NCI-H1417 treated with DMSO at 0.1 percent for 48 hours (cell line): ENCODE data around the gene FBXO11.
A peak's percentile ranks its signal among the peaks of the same experiment; 100 is the strongest.

Experiments used
- DNase-seq: peaks from one replicate; lab custom pipeline; 2025; lab: John Stamatoyannopoulos, UW

FBXO11 gene

DNA sequence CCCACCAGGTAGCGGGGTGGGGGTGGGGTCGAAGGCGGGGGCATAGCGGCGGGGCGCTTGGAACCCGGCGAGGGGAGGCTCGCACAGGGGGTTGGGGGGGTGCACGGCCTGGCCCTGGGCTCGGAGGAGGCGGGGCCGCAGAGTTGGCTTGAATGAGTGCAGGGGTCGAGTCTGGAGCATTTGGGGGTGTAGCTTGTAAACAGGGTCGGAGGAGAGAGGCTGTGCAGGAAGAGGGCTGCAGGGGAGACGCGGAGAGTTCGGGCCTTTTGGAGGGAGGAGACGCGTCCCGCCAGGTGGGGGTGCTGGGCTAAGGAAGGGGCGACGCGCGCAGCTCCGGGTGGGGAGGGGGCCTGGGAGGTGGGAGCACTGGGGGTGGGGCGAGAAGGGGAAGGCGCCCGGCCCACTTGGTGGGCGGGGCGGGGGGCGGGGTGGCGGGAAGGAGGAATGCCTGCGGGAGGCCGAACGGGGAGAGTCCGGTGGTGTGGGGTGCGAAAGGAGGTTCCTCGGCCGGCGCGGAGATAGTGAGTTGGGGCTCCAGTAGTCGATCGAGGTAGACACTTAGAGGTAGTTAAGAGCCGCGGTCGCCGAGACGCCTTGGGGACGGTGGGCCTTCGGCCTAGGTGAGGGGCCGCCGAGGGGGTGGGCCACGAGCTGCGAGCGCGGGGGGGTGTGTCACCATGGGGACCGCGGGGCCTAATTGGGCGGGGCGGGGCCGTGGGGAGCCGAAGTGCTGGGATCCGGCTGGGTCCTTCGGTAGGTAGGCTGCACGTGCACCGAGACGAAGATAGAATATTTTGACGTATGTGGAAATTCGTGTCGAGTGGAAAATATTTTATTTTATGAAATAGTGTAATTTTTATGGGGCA is 122.6 kb downstream of the FBXO11 start:
- DNase-seq = peak; percentile 76

DNA sequence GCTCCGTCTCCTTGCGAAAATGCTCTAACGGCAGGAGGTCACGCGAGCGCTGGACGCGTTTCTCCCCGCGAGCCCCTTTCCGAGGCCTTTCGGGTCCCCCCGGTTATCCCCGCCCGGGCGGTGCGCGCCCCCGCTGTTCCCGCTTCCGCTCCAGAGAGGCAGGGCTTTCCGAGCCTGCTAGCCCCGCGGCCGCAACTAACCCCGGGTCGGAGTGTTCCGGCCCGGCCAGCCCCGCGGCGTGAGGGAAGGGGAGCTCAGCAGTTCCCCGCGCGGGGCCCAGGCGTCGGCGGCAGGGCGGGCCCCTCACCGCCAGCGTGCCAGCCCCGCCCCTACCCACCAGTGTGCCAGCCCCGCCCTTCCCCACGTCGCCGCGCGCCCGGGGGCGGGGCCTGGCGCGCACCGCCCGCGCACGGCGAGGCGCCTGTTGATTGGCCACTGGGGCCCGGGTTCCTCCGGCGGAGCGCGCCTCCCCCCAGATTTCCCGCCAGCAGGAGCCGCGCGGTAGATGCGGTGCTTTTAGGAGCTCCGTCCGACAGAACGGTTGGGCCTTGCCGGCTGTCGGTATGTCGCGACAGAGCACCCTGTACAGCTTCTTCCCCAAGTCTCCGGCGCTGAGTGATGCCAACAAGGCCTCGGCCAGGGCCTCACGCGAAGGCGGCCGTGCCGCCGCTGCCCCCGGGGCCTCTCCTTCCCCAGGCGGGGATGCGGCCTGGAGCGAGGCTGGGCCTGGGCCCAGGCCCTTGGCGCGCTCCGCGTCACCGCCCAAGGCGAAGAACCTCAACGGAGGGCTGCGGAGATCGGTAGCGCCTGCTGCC is 123.4 kb downstream of the FBXO11 start, which contains the start of gene MSH6:
Gene MSH6 (plus strand): TSS at position 475 of the 815 bp plus-strand sequence. CDS start 89 bp downstream, at position 564.
- peak; percentile 76 for DNase-seq

DNA sequence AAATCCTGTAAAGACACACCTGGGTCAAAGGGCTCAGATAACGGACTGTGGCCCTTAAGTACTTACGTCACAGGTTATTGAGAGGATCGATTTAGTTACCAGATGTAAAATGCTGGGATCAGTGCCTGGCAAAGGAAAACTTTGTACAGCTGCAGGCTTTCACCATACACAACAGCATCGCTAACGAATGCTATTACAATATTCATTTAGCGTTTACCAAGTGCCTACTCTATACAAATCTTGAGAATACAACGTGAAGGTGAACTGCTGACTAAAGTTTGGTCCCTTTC is 124.0 kb downstream of the FBXO11 start:
- no peak for DNase-seq

DNA sequence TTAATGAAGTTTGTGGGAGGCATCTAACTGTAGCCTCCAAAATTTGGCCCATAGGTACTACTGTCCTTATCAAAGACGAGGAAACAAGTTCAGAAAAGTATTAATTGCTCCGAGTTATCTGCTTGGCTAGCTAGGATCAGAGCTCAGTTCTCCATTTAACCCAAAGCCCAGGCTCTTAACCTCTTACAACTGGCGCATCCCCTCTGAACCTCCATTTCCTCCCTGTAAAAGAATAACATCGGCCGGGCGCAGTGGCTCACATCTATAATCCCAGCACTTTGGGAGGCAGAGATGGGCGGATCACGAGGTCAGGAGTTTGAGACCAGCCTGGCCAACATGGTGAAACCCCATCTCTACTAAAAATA is 126.9 kb downstream of the FBXO11 start:
- no peak for DNase-seq

DNA sequence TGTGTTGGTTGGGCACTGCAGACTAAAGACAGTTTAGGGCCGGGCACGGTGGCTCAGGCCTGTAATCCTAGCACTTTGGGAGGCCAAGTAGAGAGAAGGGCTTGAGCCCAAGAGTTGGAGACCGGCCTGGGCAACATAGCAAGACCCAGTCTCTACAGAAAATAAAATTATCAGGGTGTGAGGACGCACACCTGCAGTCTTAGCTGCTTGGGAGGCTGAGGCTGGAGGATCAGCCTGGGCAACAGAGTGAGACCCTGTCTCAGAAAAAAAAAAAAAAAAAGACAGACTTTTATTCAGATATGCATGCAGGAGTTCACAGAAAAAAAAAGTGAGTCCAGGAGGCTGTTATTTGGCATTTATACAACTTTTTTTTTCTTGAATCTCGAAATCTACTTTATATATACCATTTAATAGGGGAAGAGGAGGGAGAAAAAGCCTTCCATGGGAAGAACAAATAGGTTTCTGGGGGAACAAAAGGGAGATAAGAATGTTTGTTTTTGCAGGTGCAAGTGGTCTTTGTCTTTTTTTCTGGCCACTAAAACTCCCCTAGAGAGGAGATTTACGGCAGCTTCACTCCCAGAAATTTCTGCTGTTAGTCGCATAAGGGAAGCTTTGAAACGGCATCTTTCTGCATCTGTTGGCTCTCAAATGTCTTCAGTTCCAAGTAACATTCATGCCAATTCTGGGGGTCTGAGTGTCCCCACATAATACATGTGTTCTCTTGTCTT is 127.4 kb downstream of the FBXO11 start:
- no peak for DNase-seq

DNA sequence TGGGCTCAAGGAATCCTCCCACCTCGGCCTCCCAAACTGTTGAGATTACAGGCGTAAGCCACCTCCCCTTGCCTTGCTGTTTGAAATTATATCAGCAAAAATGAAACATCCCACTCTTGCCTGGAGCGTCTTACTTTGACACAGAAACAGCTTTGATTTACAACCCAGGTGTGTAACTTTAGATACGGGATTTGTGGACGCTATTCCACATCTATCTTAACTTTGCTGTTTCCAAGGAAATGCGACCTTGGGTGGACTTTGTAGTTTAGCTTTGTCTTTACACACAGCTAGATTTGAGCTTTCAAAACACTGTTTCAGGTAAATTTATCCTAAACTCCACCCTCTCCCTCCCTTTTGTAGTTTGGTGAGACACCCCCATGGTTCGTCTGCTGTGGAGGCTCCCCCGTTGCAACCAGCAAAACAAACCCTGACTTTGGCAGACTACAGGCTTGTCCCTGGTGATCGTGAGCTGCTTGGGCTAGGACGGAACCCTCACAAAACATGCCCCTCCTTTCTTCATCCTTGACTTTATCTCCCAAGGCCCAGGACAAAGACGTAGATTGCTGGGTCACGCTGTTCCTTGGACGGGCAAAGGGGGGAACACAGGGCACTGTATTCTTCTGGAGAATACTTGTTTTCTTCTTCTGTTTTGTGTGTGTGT is 128.9 kb downstream of the FBXO11 start:
- DNase-seq = no peak

DNA sequence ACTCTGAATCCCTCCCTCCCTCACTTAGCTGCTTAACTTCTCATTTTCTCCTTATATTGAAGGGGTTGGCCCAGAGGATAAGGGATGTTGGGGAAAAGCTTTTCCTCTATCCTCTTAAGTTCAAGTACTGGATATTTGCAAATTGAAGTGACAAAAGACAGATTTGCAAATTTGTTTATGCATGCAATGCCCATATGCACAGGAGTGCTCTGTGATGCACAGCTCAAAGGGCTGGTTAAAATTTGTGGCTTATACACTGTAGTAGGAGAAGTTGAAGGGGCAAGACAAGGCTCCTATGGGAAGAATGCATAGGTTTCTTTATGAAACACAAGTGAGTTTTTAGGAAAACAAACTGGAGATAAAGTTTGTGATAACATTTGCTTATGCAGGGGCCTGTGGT is 131.7 kb downstream of the FBXO11 start:
- DNase-seq = no peak

DNA sequence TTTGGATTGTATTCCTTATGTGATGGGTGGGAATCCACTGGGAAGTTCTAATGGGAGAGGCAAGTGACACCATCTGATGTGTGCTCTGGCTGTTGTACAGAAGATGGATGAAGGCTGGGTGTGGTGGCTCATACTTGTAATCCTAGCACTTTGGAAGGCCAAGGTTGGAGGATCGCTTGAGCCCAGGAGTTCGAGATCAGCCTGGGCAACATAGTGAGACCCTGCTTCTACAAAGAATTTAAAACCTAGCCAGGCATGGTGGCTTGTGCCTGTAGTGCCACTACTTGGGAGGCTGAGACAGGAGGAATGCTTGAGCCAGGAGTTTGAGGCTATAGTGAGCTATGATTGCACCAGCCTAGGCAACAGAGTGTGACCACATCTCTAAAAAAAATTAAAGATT is 134.0 kb downstream of the FBXO11 start:
- DNase-seq = no peak

DNA sequence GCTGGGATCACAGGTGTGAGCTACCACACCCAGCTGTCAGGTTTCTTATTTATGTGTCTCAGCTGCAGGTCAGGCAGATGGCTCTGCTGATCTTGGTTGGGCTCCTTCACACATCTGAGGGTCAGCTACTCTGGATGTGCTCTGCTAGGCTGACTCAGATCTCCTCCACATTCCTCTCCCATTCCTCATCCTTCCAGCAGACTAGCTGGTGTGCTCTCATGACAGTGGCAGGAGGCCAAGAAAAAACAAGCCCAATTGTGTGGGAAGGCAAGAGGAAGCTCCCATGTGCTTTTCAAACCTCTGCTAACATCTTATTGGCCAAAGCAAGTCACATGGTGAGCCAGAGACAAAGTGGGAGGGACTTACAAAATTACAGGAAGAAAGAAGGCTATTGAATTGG is 135.1 kb downstream of the FBXO11 start:
- no peak for DNase-seq

DNA sequence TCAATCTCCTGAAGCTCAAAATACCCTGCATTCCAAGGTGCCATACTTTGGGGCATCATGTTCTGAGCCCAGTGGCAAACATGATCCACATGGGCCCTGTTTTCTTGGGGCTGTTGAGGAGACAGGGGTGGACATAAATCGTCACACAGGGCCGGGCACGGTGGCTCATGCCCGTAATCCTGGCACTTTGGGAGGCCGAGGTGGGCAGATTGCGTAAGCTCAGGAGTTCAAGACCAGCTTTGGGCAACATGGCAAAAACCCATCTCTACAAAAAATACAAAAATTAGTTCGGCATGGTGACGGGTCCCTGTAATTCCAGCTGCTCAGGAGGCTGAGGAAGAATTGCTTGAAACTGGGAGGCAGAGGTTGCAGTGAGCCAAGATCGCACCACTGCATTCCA is 137.0 kb downstream of the FBXO11 start:
- DNase-seq = no peak

DNA sequence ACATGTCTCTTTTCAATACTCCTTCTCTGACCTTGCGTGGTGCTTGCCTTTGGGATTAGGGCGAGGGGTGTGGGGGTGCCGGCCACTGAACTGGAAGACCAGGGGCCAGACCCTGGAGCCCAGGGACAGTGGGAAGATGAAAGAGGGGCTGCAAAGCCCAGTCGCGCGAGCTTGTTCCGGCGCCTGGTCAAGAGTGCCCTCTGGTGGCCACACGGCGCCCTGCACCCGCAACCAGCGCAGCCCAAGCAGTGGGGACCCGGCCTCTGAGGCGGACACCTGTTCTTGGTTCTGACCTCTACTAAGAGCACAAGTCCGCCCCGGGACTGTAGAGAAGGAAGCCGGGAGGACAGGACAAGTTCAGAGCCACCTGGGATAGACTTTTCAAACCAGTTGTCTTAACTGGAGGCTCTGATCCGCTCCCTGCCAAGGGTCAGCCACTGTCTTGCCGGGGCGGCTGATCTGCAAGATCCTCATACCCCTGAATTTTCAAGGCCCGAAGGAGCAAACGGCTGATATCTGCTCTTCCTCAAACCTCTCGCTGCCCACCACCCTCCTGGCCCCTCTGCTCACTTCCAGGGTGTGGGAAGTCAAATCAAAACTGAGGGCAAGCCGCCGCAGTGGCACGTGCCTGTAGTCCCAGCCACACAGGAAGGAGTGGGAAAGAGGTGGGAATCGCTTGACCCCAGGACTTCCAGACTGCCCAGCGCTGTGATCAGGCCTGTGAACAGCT is 138.3 kb downstream of the FBXO11 start:
- no peak for DNase-seq

DNA sequence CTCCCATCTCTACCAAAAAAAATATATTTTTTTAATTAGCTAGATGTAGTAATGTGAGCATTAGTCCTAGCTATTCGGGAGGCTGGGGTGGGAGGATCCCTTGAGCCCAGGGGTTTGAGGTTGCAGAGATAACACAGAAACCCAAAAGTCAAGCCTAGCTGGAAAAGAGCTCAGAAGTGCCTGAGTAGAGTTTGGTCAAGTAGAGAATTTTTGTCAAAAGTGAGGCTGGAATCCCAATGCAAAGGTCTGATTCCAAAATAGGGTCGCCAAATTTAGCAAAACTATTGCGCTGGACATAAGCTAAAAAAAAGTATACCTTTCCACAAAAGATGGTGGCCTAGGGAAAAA is 138.8 kb downstream of the FBXO11 start:
- no peak for DNase-seq

DNA sequence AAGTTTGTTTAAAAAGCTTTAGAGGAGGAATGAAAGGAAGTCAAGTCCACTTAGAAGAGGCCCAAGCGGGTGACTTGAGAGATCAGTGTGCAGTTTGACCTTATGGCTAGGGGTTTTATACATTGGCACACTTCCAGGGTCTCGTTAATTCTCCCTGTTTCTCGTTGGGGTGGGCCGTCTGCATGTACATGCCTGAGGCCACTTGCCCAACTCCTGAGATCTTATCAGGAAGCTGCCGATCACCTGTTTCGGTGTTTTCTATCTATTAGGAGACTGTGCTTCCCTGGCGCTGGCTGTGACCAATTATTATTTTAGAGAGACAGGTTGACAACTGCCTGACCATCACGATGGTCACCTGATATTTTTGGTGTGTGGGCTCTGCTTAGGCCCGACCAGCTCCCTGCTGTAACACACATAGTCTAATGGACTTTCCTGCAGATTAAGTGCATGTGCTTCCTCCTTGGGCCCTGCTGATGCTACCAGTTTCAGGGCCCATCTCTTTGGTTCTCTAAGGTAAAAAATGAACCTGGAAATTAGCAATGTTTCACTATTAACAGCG is 154.4 kb downstream of the FBXO11 start:
- DNase-seq = no peak

DNA sequence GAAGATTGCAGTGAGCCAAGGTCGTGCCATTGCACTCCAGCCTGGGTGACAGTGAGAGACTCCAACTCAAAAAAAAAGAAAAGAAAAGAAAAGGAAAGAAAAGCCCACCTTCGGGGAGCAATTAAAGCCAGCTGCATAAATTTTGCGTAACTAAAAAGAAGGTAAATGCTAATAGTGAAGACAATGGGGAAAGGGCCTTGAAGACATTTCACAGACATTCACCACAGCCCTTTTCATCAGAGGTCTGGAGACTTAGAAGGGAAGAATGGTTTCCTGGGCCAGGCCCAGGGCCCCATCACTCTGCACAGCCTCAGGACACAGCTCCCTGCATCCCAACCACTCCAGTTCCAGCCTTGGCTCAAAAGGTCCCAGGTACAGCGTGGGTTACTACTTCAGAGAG is 158.4 kb downstream of the FBXO11 start:
- no peak for DNase-seq

DNA sequence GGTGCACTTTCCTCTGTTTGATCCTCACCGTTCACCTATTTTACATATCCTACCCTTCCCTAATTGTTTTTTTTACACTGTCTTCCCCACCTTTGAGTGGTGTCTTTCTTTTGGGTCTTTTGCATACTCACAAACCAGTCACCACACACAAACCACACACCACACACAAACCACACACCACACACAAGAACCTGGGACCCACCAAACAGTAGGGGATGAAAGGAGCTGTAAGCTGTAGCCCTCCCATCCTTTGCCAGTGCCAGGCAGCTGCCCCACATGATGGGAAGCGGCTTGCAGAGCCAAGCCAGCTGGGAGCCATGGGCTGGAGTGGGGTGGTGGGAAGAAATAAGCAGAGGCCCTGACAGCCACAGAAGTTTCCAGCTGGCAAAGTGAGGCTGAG is 162.2 kb downstream of the FBXO11 start:
- no peak for DNase-seq

DNA sequence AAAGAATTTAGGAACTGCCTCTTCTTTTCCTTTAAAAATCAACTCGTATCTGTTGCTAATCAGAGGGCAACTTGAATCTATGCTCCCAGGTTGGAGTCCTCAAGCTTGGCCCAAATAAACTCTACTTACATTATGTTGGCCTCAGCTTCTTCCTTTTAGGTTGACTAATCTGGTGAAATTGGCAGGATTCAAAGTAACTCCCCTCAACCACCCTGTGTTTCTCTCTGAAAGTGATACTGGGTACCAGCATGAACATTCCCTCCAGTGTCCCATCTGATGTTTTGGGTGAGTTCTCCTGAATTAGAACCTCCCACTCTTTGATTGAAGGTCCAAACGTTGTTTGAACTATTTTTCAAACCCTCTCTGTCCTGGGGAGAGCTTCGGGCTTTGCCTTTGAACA is 164.7 kb downstream of the FBXO11 start:
- no peak for DNase-seq

DNA sequence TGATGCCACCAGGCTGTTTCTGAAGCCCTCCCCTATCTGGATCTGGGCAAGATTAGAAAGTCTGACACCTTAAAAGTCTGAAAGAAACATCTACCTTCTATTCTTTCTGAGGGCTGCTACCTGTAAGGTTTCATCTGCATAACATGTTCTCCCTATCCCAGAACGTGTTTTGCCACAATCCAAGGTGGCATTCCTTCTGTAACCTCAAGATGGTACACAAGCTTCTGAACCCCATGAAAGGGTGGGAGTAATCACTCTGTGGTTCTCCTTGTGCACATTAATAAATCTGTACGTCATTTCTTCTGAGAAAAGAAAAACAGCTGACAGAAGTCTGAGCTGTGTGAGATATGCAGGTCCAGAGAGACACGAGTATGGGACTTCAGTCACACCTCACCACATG is 165.2 kb downstream of the FBXO11 start:
- no peak for DNase-seq
